HL-60 (cell line): Measurements from ENCODE around the gene FAM83E.
A peak's percentile ranks its signal among the peaks of the same experiment; 100 is the strongest.

Experiments
- DNase-seq, 2 experiments: peaks; one replicate each; pipeline ENCODE4 v3.0.0-alpha.2; 2010 to 2020; ENCODE audit warnings: low read depth in 1 of 2, low spot score in 1 of 2
- H3K27ac ChIP-seq: fragments of 250-450 bp; sonication (Bioruptor Pico); replicated peaks from 2 replicates; pipeline ENCODE4 v1.5.1; 2020; ENCODE audit warnings: mild to moderate bottlenecking, moderate library complexity
- H3K27me3 ChIP-seq: fragments of 250-450 bp; sonication (Bioruptor Pico); 2 replicates; pipeline ENCODE4 v1.5.1; 2021; ENCODE audit warnings: mild to moderate bottlenecking, moderate library complexity; ENCODE audit not compliant: insufficient read depth, poor library complexity, severe bottlenecking
- H3K4me3 ChIP-seq: replicated peaks from 2 replicates; pipeline ENCODE4 v1.5.1; 2011; ENCODE audit warnings: mild to moderate bottlenecking, control low read depth, low read length; ENCODE audit not compliant: insufficient read depth
- CTCF ChIP-seq: IDR thresholded peaks from one replicate; pipeline ENCODE4 v1.5.1; 2011; ENCODE audit warnings: low read length, control low read depth, inconsistent platforms; ENCODE audit not compliant: insufficient read depth
- GABPA ChIP-seq: IDR thresholded peaks from 2 replicates; pipeline ENCODE4 v1.6.1; 2012; ENCODE audit warnings: low read depth
- POLR2AphosphoS5 ChIP-seq: IDR thresholded peaks from 2 replicates; pipeline ENCODE4 v1.6.1; 2012; ENCODE audit warnings: low read depth
- REST ChIP-seq: IDR thresholded peaks from 2 replicates; pipeline ENCODE4 v1.6.1; 2012; ENCODE audit warnings: low read depth; ENCODE audit not compliant: insufficient replicate concordance
- SPI1 ChIP-seq: IDR thresholded peaks from 2 replicates; pipeline ENCODE4 v1.6.1; 2012; ENCODE audit warnings: low read depth, mild to moderate bottlenecking, borderline replicate concordance

FAM83E gene

GRCh38 chr19:48618278-48618915 lies 3.5 kb upstream of the FAM83E start:
- peak overlapping the region; percentile 91 for H3K4me3 ChIP-seq
- H3K27me3 ChIP-seq = no peaks in the 10 kb centered on the region
- no peak for TF ChIP-seq SPI1
- TF ChIP-seq CTCF = no peak
- no peak for TF ChIP-seq POLR2AphosphoS5
- TF ChIP-seq REST = no peak
- TF ChIP-seq GABPA = no peak
- DNase-seq = no peak
- peak overlapping the region; percentile 87 for H3K27ac ChIP-seq

- H3K27me3 ChIP-seq = no peaks in the 10 kb centered on the region
- H3K27ac ChIP-seq = peak overlapping the region; percentile 87
Measured at GRCh38 chr19:48617146-48617937, 2.5 kb upstream of the FAM83E start.

More at GRCh38 chr19:48617146-48617937, 2.5 kb upstream of the FAM83E start:
- H3K4me3 ChIP-seq = peak overlapping the region; percentile 91
- DNase-seq = no peak
- TF ChIP-seq POLR2AphosphoS5 (no peak), GABPA (no peak), CTCF (no peak), SPI1 (no peak), REST (no peak)
